Mesenchymal stem cell (in vitro differentiated cells and primary cell): ENCODE measurements around the gene TXNDC16. TPM values are rescaled to one million over a fixed set of nuclear protein-coding genes. Genes with fewer than 3 reads are reported as not detected.
A peak's percentile ranks its signal among the peaks of the same experiment; 100 is the strongest.

Experiments used
- DNase-seq: peaks from one replicate; pipeline ENCODE4 v3.0.0-alpha.2; 2013
- H2AFZ ChIP-seq: one replicate; pipeline ENCODE4 v1.6.1; 2013; ENCODE audit warnings: low read depth, mild to moderate bottlenecking, control low read depth, inconsistent platforms, low read length, moderate library complexity
- H2AK5ac ChIP-seq: 2 replicates; pipeline ENCODE4 v1.6.1; 2013; ENCODE audit warnings: low read length, moderate library complexity, mild to moderate bottlenecking, inconsistent platforms; ENCODE audit not compliant: severe bottlenecking
- H2BK120ac ChIP-seq: one replicate; pipeline ENCODE4 v1.6.1; 2013; ENCODE audit warnings: low read depth, mild to moderate bottlenecking, inconsistent platforms, low read length, moderate library complexity
- H2BK12ac ChIP-seq, 2 experiments: one replicate each; pipeline ENCODE4 v1.6.1; 2013; ENCODE audit warnings: inconsistent platforms in 2 of 2, low read length in 2 of 2, mild to moderate bottlenecking in 2 of 2, moderate library complexity in 2 of 2, control low read depth in 1 of 2
- H2BK15ac ChIP-seq: one replicate; pipeline ENCODE4 v1.6.1; 2013; ENCODE audit warnings: mild to moderate bottlenecking, low read depth, inconsistent platforms; ENCODE audit not compliant: poor library complexity, severe bottlenecking
- H2BK5ac ChIP-seq: 2 replicates; pipeline ENCODE4 v1.6.1; 2013; ENCODE audit warnings: low read depth, mild to moderate bottlenecking, low read length, control low read depth, inconsistent platforms; ENCODE audit not compliant: poor library complexity, severe bottlenecking
- H3K14ac ChIP-seq, 2 experiments: one replicate each; pipeline ENCODE4 v1.6.1; 2013; ENCODE audit warnings: inconsistent platforms in 2 of 2, low read length in 2 of 2, control low read depth in 1 of 2, mild to moderate bottlenecking in 1 of 2, moderate library complexity in 1 of 2
- H3K18ac ChIP-seq, 2 experiments: one replicate each; pipeline ENCODE4 v1.6.1; 2013; ENCODE audit warnings: inconsistent platforms in 2 of 2, low read length in 2 of 2, control low read depth in 1 of 2, low read depth in 1 of 2, mild to moderate bottlenecking in 1 of 2
- H3K23ac ChIP-seq, 2 experiments: one replicate each; pipeline ENCODE4 v1.6.1; 2013; ENCODE audit warnings: inconsistent platforms in 2 of 2, low read length in 2 of 2, mild to moderate bottlenecking in 2 of 2, moderate library complexity in 2 of 2, control low read depth in 1 of 2
- H3K27ac ChIP-seq: 2 replicates; pipeline ENCODE4 v1.5.1; 2013; ENCODE audit warnings: mild to moderate bottlenecking, moderate library complexity, low read length, control low read depth, inconsistent platforms; ENCODE audit not compliant: poor library complexity, severe bottlenecking
- H3K27me3 ChIP-seq, 2 experiments: 2 replicates each; pipeline versions ENCODE4 v1.6.1 to v1.7.0; 2013; ENCODE audit warnings: low read length in 2 of 2, mild to moderate bottlenecking in 2 of 2, moderate library complexity in 2 of 2, control low read depth in 1 of 2, inconsistent platforms in 1 of 2; ENCODE audit not compliant: control insufficient read depth in 1 of 2, insufficient read depth in 1 of 2
- H3K36me3 ChIP-seq, 2 experiments: 2 replicates each; pipeline versions ENCODE4 v1.6.1 to v1.7.0; 2013; ENCODE audit warnings: low read length in 2 of 2, control low read depth in 1 of 2, inconsistent platforms in 1 of 2, low read depth in 1 of 2, mild to moderate bottlenecking in 1 of 2; ENCODE audit not compliant: insufficient read depth in 2 of 2, control insufficient read depth in 1 of 2
- H3K4ac ChIP-seq, 2 experiments: one replicate each; pipeline ENCODE4 v1.6.1; 2013; ENCODE audit warnings: inconsistent platforms in 2 of 2, low read length in 2 of 2, mild to moderate bottlenecking in 2 of 2, moderate library complexity in 2 of 2, control low read depth in 1 of 2, low read depth in 1 of 2
- H3K4me1 ChIP-seq: 2 replicates; pipeline ENCODE4 v1.6.1; 2013; ENCODE audit warnings: low read depth, low read length, control low read depth; ENCODE audit not compliant: control insufficient read depth, insufficient read depth
- H3K4me2 ChIP-seq: 2 replicates; pipeline ENCODE4 v1.6.1; 2013; ENCODE audit warnings: low read length, mild to moderate bottlenecking, inconsistent platforms; ENCODE audit not compliant: poor library complexity, severe bottlenecking
- H3K4me3 ChIP-seq, 2 experiments: 2 replicates each; pipeline versions ENCODE4 v1.5.1 to v1.7.0; 2013; ENCODE audit warnings: low read length in 2 of 2, mild to moderate bottlenecking in 2 of 2, control low read depth in 1 of 2, low read depth in 1 of 2; ENCODE audit not compliant: insufficient read depth in 1 of 2
- H3K79me1 ChIP-seq: replicated peaks from 2 replicates; pipeline ENCODE4 v1.6.1; 2013; ENCODE audit warnings: mild to moderate bottlenecking, control low read depth, low read length, inconsistent platforms; ENCODE audit not compliant: poor library complexity, severe bottlenecking
- H3K9ac ChIP-seq: 2 replicates; pipeline ENCODE4 v1.7.0; 2013; ENCODE audit warnings: mild to moderate bottlenecking, low read length, moderate library complexity
- H3K9me3 ChIP-seq: 2 replicates; pipeline ENCODE4 v1.7.0; 2013; ENCODE audit warnings: mild to moderate bottlenecking, low read length; ENCODE audit not compliant: control insufficient read depth
- H4K8ac ChIP-seq: one replicate; pipeline ENCODE4 v1.6.1; 2013; ENCODE audit warnings: inconsistent platforms, mild to moderate bottlenecking, low read length, moderate library complexity
- H4K91ac ChIP-seq: one replicate; pipeline ENCODE4 v1.6.1; 2013; ENCODE audit warnings: mild to moderate bottlenecking, low read length, inconsistent platforms
- WGBS: methylation state at CpG from one replicate; pipeline ENCODE4 v1.1.7; 2013; ENCODE audit warnings: mixed read lengths; 5-methylcytosine and 5-hydroxymethylcytosine counted together
- polyA plus RNA-seq, 2 experiments: library from polyadenylated mRNA; stranded (reverse); fragments of 200-250 nt; gene quantifications; one replicate each; pipeline ENCODE4 v1.2.3, GENCODE V29; 2013

The TXNDC16 gene
- 4.0 TPM for polyA plus RNA-seq (2013, experiment 1 of 2)
- 4.1 TPM for polyA plus RNA-seq (2013, experiment 2 of 2)

- peak within 1 kb of the TSS in 1 of 2 experiments; percentile 90 for H3K23ac ChIP-seq
- H3K14ac ChIP-seq: peak within 1 kb of the TSS in 1 of 2 experiments; percentile 76
- H3K18ac ChIP-seq: peak within 1 kb of the TSS in 1 of 2 experiments; percentile 46
- H3K79me1 ChIP-seq: peaks cover 13% of the 10 kb centered on the region
- H2AFZ ChIP-seq: peak within 1 kb of the TSS; percentile 93
- H3K9me3 ChIP-seq: no peaks in the 10 kb centered on the region
- DNase-seq: peak; percentile 100
- no peak within 1 kb of the TSS for H2BK120ac ChIP-seq
- H4K91ac ChIP-seq: no peak within 1 kb of the TSS
- no peak within 1 kb of the TSS for H3K4ac ChIP-seq
- H3K27ac ChIP-seq: no peak within 1 kb of the TSS
- peak within 1 kb of the TSS; percentile 23 for H2BK15ac ChIP-seq
- H3K27me3 ChIP-seq: no peaks in the 10 kb centered on the region
- no peak within 1 kb of the TSS for H2AK5ac ChIP-seq
- H3K9ac ChIP-seq: peak within 1 kb of the TSS; percentile 87
- H4K8ac ChIP-seq: peak within 1 kb of the TSS; percentile 80
- no peaks in the 10 kb centered on the region for H3K36me3 ChIP-seq
- H3K4me1 ChIP-seq: peaks cover 4% of the 10 kb centered on the region
- no peak within 1 kb of the TSS for H2BK5ac ChIP-seq
- peak within 1 kb of the TSS; percentile 81 to 94 for H3K4me3 ChIP-seq
- under 1% methylated on average over 61 of the region's 81 CpGs for WGBS
- peak within 1 kb of the TSS; percentile 96 for H3K4me2 ChIP-seq
- peak within 1 kb of the TSS in 1 of 2 experiments; percentile 19 for H2BK12ac ChIP-seq
Measured at GRCh38 chr14:52552063-52552988, at the start of gene TXNDC16, which contains the start of gene GPR137C. TXNDC16 (minus strand) TSS chr14:52552505; CDS start chr14:52543557, 8,948 bp downstream. GPR137C (plus strand) TSS chr14:52552836; CDS start chr14:52553148, 312 bp downstream.

DNA sequence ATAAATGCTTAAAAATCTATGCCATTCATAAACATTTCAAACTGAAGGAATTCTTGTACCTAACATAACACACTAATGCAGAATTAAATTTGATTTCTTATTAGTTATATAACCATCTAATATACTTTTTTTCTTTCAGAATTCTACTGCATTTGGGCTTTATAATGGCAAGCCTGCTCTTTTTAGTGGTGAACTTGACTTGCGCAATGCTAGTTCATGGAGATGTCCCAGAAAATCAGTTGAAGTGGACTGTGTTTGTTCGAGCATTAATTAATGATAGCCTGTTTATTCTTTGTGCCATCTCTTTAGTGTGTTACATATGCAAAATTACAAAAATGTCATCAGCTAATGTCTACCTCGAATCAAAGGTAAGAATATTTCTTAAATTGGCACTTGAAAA is 47.7 kb upstream of the TXNDC16 start:
- Histone ChIP-seq H2BK12ac (no peak overlapping the region), H2BK120ac (no peak overlapping the region), H4K8ac (no peak overlapping the region), H2AFZ (no peak overlapping the region), H3K36me3 (no peaks in the 10 kb centered on the region), H3K4me3 (no peak overlapping the region), H2AK5ac (no peak overlapping the region), H3K14ac (no peak overlapping the region), H3K4me2 (no peak overlapping the region), H3K27me3 (no peaks in the 10 kb centered on the region), H3K27ac (no peak overlapping the region), H2BK5ac (no peak overlapping the region), H3K9ac (no peak overlapping the region), H3K9me3 (peaks cover 11% of the 10 kb centered on the region), H3K18ac (no peak overlapping the region), H4K91ac (no peak overlapping the region), H3K79me1 (no peaks in the 10 kb centered on the region), H2BK15ac (no peak overlapping the region), H3K4ac (no peak overlapping the region), H3K4me1 (no peaks in the 10 kb centered on the region), H3K23ac (no peak overlapping the region)
- WGBS: 100% methylated on average over 2 of the region's 3 CpGs
- DNase-seq: no peak

DNA sequence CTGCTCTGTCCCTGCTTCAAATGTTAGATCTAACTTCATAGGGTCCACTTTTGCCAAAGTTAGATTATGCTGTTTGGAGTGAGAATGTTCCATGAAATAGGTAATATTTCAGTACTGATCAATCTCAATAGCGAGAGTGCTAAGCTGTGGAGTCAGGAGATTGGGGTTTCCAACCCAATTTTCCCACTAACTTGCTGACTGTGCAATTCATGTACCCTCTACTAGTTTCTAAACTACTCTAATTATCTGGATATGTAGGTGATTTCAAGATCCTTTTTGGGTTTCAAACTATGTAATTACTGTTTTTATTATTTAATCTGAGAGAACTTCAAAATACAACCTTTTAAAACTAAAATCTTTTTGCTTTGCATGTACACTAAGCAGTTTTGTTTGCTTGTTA is 46.3 kb upstream of the TXNDC16 start:
- Histone ChIP-seq H3K23ac (no peak overlapping the region), H4K8ac (no peak overlapping the region), H3K79me1 (no peaks in the 10 kb centered on the region), H3K9me3 (no peaks in the 10 kb centered on the region), H2BK120ac (no peak overlapping the region), H2BK5ac (no peak overlapping the region), H3K4me1 (no peaks in the 10 kb centered on the region), H3K4me2 (no peak overlapping the region), H3K14ac (no peak overlapping the region), H3K4me3 (no peak overlapping the region), H3K27me3 (no peaks in the 10 kb centered on the region), H2BK12ac (no peak overlapping the region), H3K18ac (no peak overlapping the region), H2BK15ac (no peak overlapping the region), H3K4ac (no peak overlapping the region), H3K27ac (no peak overlapping the region), H3K9ac (no peak overlapping the region), H4K91ac (no peak overlapping the region), H2AK5ac (no peak overlapping the region), H3K36me3 (no peaks in the 10 kb centered on the region), H2AFZ (no peak overlapping the region)
- DNase-seq: no peak
- WGBS: no CpG with 5 or more reads among the region's 1 CpG

- 78% methylated on average over 4 of the region's 5 CpGs for WGBS
- no peak overlapping the region for H2BK12ac ChIP-seq
Measured at GRCh38 chr14:52596861-52597260, 44.6 kb upstream of the TXNDC16 start.

More at GRCh38 chr14:52596861-52597260, 44.6 kb upstream of the TXNDC16 start:
- H3K36me3 ChIP-seq: no peaks in the 10 kb centered on the region
- H3K4me3 ChIP-seq: no peak overlapping the region
- H2AFZ ChIP-seq: no peak overlapping the region
- no peak overlapping the region for H2BK120ac ChIP-seq
- H3K9me3 ChIP-seq: no peaks in the 10 kb centered on the region
- no peak overlapping the region for H3K4ac ChIP-seq
- no peak overlapping the region for H3K9ac ChIP-seq
- DNase-seq: no peak
- no peak overlapping the region for H3K23ac ChIP-seq
- H2AK5ac ChIP-seq: no peak overlapping the region
- H3K18ac ChIP-seq: no peak overlapping the region
- H3K27ac ChIP-seq: no peak overlapping the region
- no peak overlapping the region for H2BK5ac ChIP-seq
- no peak overlapping the region for H3K14ac ChIP-seq
- H4K91ac ChIP-seq: no peak overlapping the region
- H4K8ac ChIP-seq: no peak overlapping the region
- H3K27me3 ChIP-seq: no peaks in the 10 kb centered on the region
- H3K79me1 ChIP-seq: no peaks in the 10 kb centered on the region
- no peaks in the 10 kb centered on the region for H3K4me1 ChIP-seq
- no peak overlapping the region for H3K4me2 ChIP-seq
- H2BK15ac ChIP-seq: no peak overlapping the region
